IPS-20b (cell line): Measurements from ENCODE around the gene KIR3DL3.
"Not testable (repeated sequence)": the region's sequence is repeated elsewhere in the genome, so short reads cannot be mapped to it uniquely, and the experiment has no call there.

Source experiments
- H3K27ac ChIP-seq: one replicate; pipeline ENCODE4 v1.5.1; 2013; ENCODE audit warnings: low read length
- H3K27me3 ChIP-seq: 2 replicates; pipeline ENCODE4 v1.6.1; 2013; ENCODE audit warnings: mild to moderate bottlenecking, low read length, inconsistent platforms; ENCODE audit not compliant: insufficient read depth
- H3K36me3 ChIP-seq: 2 replicates; pipeline ENCODE4 v1.6.1; 2013; ENCODE audit warnings: low read depth, mild to moderate bottlenecking, inconsistent platforms, low read length, moderate library complexity; ENCODE audit not compliant: insufficient read depth
- H3K4me1 ChIP-seq: 2 replicates; pipeline ENCODE4 v1.6.1; 2013; ENCODE audit warnings: mild to moderate bottlenecking, control low read depth, inconsistent platforms, low read length, moderate library complexity; ENCODE audit not compliant: insufficient read depth
- H3K4me3 ChIP-seq: 2 replicates; pipeline ENCODE4 v1.5.1; 2013; ENCODE audit warnings: mild to moderate bottlenecking, low read length, inconsistent platforms
- H3K9ac ChIP-seq: 2 replicates; pipeline ENCODE4 v1.6.1; 2013; ENCODE audit warnings: low read depth, mild to moderate bottlenecking, inconsistent platforms, low read length, moderate library complexity
- H3K9me3 ChIP-seq: 2 replicates; pipeline ENCODE4 v1.6.1; 2013; ENCODE audit warnings: mild to moderate bottlenecking, low read depth, low read length, inconsistent platforms; ENCODE audit not compliant: insufficient read depth

Gene KIR3DL3

DNA sequence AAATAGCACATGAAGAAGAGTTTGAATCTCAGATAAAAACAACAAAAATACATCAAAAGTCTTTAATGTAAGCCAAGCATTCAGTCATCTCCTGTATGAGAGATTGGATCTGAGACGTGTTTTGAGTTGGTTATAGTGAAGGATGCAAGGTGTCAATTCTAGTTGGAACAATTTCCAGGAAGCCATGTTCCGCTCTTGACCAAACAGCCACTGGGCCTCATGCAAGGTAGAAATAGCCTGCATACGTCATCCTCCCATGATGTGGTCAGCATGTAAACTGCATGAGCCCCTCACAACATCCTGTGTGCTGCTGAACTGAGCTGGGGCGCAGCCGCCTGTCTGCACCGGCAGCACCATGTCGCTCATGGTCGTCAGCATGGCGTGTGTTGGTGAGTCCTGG lies at the start of gene KIR3DL3:
Gene KIR3DL3, plus strand, starts transcription at position 301 of the 400 bp plus-strand sequence. Its CDS starts 55 bp downstream, at position 356.
- Histone ChIP-seq H3K4me1 (no peaks in the 10 kb centered on the region), H3K36me3 (no peaks in the 10 kb centered on the region), H3K27ac (no peak within 1 kb of the TSS), H3K27me3 (no peaks in the 10 kb centered on the region), H3K9ac (no peak within 1 kb of the TSS), H3K9me3 (peaks cover 98% of the 10 kb centered on the region), H3K4me3 (no peak within 1 kb of the TSS)

DNA sequence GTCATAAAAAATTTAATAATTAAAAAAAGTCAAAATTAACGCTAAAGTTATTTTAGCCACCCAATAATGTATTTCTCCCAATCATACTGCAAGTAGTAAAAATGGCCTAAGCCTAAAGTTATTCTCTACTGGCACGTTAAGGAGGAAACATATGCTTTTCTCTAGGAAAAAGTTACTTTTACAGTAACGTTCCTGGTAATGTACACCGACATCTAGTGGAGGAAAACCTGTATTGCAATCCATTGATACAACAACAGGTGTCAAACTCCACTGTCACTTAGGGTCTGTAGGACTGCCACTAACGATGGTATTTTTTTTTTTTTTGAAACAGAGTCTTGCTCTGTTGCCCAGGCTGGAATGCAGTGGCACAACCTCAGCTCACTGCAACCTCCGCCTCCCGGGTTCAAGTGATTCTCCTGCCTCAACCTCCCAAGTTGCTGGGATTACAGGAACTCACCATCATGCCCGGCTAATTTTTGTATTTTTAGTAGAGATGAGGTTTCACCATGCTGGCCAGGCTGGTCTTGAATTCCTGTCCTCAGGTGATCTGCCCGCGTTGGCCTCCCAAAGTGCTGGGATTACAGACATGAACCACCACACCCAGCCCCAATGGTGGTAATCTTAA lies 47.9 kb upstream of the KIR3DL3 start:
- not testable (repeated sequence) for H3K4me1 ChIP-seq, H3K9ac ChIP-seq, H3K36me3 ChIP-seq, H3K4me3 ChIP-seq, H3K27me3 ChIP-seq, H3K27ac ChIP-seq
- peaks cover 54% of the 10 kb centered on the region for H3K9me3 ChIP-seq

DNA sequence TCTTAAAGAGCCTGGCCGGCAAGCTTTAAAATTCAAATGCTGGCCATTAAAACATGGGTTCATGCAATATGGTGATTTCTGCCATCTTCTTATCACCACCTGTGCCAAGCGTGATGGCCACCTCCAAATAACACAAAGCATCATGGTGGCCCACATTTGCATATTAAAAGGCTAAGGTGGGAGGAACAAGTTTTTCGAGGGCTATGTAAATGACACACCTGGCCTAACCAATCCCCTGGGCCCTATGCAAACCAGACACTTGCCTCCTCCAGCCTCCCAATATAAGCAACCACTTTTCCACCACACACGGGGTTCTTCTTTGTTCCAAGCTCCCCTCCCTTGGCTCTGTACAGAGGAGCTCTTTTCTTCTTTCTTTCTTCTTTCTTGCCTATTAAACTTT lies 47.0 kb upstream of the KIR3DL3 start:
- H3K27me3 ChIP-seq: no peaks in the 10 kb centered on the region
- H3K9me3 ChIP-seq: peaks cover 52% of the 10 kb centered on the region
- H3K36me3 ChIP-seq: no peaks in the 10 kb centered on the region
- no peak overlapping the region for H3K4me3 ChIP-seq
- H3K27ac ChIP-seq: no peak overlapping the region
- H3K9ac ChIP-seq: no peak overlapping the region
- no peaks in the 10 kb centered on the region for H3K4me1 ChIP-seq

DNA sequence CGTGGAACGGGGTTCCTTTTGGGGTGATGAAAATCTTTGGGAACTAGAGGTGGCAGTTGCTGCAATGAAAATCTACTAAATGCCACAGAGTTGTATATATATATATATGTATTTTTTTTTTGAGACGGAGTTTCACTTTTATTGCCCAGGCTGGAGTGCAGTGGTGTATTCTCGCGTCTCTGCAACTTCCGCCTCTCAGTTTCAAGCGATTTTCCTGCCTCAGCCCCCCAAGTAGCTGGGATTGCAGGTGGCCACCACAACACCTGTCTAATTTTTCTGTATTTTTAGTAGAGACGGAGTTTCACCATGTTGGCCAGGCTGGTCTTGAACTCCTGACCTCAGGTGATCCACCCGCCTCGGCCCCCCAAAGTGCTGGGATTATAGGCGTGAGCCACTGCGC lies 42.6 kb upstream of the KIR3DL3 start:
- not testable (repeated sequence) for H3K36me3 ChIP-seq, H3K27me3 ChIP-seq, H3K4me3 ChIP-seq, H3K4me1 ChIP-seq, H3K27ac ChIP-seq, H3K9ac ChIP-seq
- peaks cover 73% of the 10 kb centered on the region for H3K9me3 ChIP-seq

GRCh38 chr19:54682306-54682856 lies 41.9 kb upstream of the KIR3DL3 start:
- no peaks in the 10 kb centered on the region for H3K4me1 ChIP-seq
- H3K9ac ChIP-seq: no peak overlapping the region
- H3K36me3 ChIP-seq: no peaks in the 10 kb centered on the region
- no peak overlapping the region for H3K4me3 ChIP-seq
- H3K9me3 ChIP-seq: peaks cover 73% of the 10 kb centered on the region
- H3K27ac ChIP-seq: no peak overlapping the region
- H3K27me3 ChIP-seq: no peaks in the 10 kb centered on the region

DNA sequence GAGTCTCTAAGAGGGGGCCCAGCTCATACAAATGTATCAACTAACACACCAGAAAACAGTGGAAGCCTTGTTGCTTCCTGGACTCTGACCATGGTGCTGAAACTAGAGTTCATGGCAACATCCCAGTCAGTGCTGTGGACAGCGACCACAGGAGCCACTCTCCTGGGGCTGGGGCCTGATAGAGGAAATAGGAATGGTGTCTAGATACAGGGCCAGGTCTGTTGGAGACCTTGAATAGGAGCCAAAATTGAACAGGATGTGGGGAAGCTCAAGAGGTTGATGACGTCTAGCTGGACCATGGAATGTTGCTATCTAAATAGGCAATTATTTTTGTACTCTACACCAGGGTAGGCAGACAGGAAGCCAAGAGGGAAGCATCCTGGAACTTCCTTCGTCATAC lies 39.7 kb upstream of the KIR3DL3 start:
- Histone ChIP-seq H3K4me1 (no peaks in the 10 kb centered on the region), H3K36me3 (no peaks in the 10 kb centered on the region), H3K27me3 (no peaks in the 10 kb centered on the region), H3K9me3 (peaks cover 78% of the 10 kb centered on the region), H3K27ac (no peak overlapping the region), H3K9ac (no peak overlapping the region), H3K4me3 (no peak overlapping the region)

GRCh38 chr19:54691582-54692297 lies 32.5 kb upstream of the KIR3DL3 start:
- Histone ChIP-seq H3K4me1 (no peaks in the 10 kb centered on the region), H3K27me3 (no peaks in the 10 kb centered on the region), H3K9me3 (peaks cover 78% of the 10 kb centered on the region), H3K9ac (no peak overlapping the region), H3K36me3 (no peaks in the 10 kb centered on the region), H3K27ac (no peak overlapping the region), H3K4me3 (no peak overlapping the region)

- no peak overlapping the region for H3K9ac ChIP-seq
- no peaks in the 10 kb centered on the region for H3K4me1 ChIP-seq
- no peaks in the 10 kb centered on the region for H3K27me3 ChIP-seq
- no peaks in the 10 kb centered on the region for H3K36me3 ChIP-seq
- peaks cover 75% of the 10 kb centered on the region for H3K9me3 ChIP-seq
- no peak overlapping the region for H3K4me3 ChIP-seq
- H3K27ac ChIP-seq: no peak overlapping the region
Measured at GRCh38 chr19:54692298-54692615, 32.0 kb upstream of the KIR3DL3 start.

- H3K27ac ChIP-seq: no peak overlapping the region
- H3K4me3 ChIP-seq: no peak overlapping the region
- H3K4me1 ChIP-seq: no peaks in the 10 kb centered on the region
- H3K36me3 ChIP-seq: no peaks in the 10 kb centered on the region
- H3K9me3 ChIP-seq: peaks cover 69% of the 10 kb centered on the region
- no peak overlapping the region for H3K9ac ChIP-seq
- H3K27me3 ChIP-seq: no peaks in the 10 kb centered on the region
Measured at GRCh38 chr19:54694648-54695047, 29.6 kb upstream of the KIR3DL3 start.

DNA sequence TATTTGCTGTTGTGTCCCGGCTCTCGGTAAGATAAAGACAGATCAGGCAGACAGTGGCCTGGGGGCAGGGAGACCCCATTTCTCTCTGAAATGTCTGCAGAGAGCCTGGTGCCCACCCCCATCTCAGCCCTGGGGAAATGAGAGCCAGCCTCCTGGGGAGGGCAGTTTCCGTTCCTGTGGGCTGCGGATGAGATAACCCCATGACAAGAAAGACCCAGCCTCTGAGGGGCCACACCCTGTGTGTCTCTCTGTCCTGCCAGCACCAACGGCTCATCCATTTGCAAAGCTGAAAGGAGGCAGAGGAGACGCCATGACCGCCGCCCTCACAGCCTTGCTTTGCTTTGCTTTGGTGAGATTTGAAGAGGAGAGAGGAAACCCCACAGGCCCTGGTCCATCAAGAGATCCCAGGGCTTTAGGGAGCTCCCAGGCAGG lies 28.1 kb upstream of the KIR3DL3 start:
- Histone ChIP-seq H3K36me3 (no peaks in the 10 kb centered on the region), H3K4me1 (no peaks in the 10 kb centered on the region), H3K4me3 (no peak overlapping the region), H3K27ac (no peak overlapping the region), H3K9me3 (peaks cover 76% of the 10 kb centered on the region), H3K27me3 (no peaks in the 10 kb centered on the region), H3K9ac (no peak overlapping the region)

DNA sequence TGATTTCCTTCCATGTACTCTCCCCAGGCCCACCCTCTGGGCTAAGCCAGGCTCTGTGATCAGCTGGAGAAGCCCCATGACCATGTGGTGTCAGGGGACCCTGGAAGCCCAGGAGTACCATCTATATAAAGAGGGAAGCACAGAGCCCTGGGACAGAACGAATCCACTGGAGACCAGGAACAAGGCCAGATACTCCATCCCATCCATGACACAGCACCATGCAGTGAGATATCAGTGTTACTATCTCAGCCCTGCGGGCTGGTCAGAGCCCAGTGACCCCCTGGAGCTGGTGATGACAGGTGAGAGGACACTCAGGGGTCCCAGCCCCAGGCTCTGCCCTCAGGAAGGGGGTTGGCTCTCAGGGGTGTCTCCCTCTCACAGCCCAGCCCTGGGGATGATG lies 27.5 kb upstream of the KIR3DL3 start:
- no peaks in the 10 kb centered on the region for H3K27me3 ChIP-seq
- H3K4me3 ChIP-seq: no peak overlapping the region
- H3K27ac ChIP-seq: no peak overlapping the region
- peaks cover 76% of the 10 kb centered on the region for H3K9me3 ChIP-seq
- H3K36me3 ChIP-seq: no peaks in the 10 kb centered on the region
- no peak overlapping the region for H3K9ac ChIP-seq
- no peaks in the 10 kb centered on the region for H3K4me1 ChIP-seq

DNA sequence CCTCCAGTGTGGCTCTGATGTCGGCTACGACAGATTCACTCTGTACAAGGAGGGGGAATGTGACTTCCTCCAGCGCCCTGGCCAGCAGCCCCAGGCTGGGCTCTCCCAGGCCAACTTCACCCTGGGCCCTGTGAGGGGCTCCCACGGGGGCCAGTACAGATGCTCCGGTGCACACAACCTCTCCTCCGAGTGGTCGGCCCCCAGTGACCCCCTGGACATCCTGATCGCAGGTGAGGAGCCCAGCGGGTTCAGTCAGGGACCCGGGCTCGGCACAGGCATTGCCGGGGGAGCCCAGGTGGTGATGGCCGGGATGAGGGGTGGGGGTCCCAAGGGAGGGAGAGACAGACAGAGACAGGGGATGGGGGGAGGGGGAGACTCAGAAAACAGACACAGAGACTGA lies 26.5 kb upstream of the KIR3DL3 start:
- not testable (repeated sequence) for H3K27ac ChIP-seq, H3K27me3 ChIP-seq, H3K36me3 ChIP-seq, H3K4me3 ChIP-seq, H3K4me1 ChIP-seq, H3K9ac ChIP-seq
- peaks cover 72% of the 10 kb centered on the region for H3K9me3 ChIP-seq
